Esophagus muscularis mucosa (tissue), 4 donors: Measurements from ENCODE around the gene CCDC34. TPM values are rescaled to one million over a fixed set of nuclear protein-coding genes. Genes with fewer than 3 reads are reported as not detected.
A peak's percentile ranks its signal among the peaks of the same experiment; 100 is the strongest.

Source experiments
- DNase-seq: peaks from one replicate; pipeline ENCODE4 v3.0.0-alpha.2; 2017; ENCODE audit errors: extremely low spot score
- H3K27ac ChIP-seq, 4 donors: fragments of 200-600 bp; sonication (generic); replicated peaks in 1 of 4; 1 replicate in 3 of 4; 2 replicates in 1 of 4; pipeline ENCODE4 v1.5.1; 2016 to 2019; ENCODE audit warnings: mild to moderate bottlenecking in 1 of 4
- H3K27me3 ChIP-seq, 4 donors: fragments of 200-600 bp; sonication (generic); one replicate each; pipeline versions ENCODE4 v1.5.1 to v1.6.0; 2016 to 2019
- H3K36me3 ChIP-seq, 4 donors: fragments of 200-600 bp; sonication (generic); one replicate each; pipeline ENCODE4 v1.5.1; 2016 to 2019
- H3K4me1 ChIP-seq, 4 donors: fragments of 200-600 bp; sonication (generic); one replicate each; pipeline ENCODE4 v1.5.1; 2016 to 2019
- H3K4me3 ChIP-seq, 4 donors: fragments of 200-600 bp; sonication (generic); 1 replicate in 2 of 4; 2 replicates in 2 of 4; pipeline ENCODE4 v1.5.1; 2016 to 2019; ENCODE audit warnings: mild to moderate bottlenecking in 4 of 4, moderate library complexity in 1 of 4
- H3K9me3 ChIP-seq, 4 donors: fragments of 200-600 bp; sonication (generic); 1 replicate in 3 of 4; 2 replicates in 1 of 4; pipeline ENCODE4 v1.5.1; 2016 to 2019
- CTCF ChIP-seq, 3 experiments: fragments of 200-600 bp in 2 of 3; fragments of 450-650 bp in 1 of 3; sonication (generic) in 2 of 3; IDR thresholded peaks; one replicate each; pipeline ENCODE4 v1.5.1; 2017 to 2019; ENCODE audit warnings: antibody characterized with exemption in 3 of 3, mild to moderate bottlenecking in 2 of 3, moderate library complexity in 1 of 3
- EP300 ChIP-seq: sonication (generic); formaldehyde crosslinking; IDR thresholded peaks from one replicate; pipeline ENCODE4 v1.6.1; 2017; ENCODE audit warnings: antibody characterized with exemption
- POLR2A ChIP-seq: fragments of 450-650 bp; IDR thresholded peaks from one replicate; pipeline ENCODE4 v1.6.1; 2017; ENCODE audit warnings: antibody characterized with exemption, moderate library complexity, mild to moderate bottlenecking, low read depth
- POLR2AphosphoS5 ChIP-seq, 2 donors: sonication (generic); formaldehyde crosslinking; IDR thresholded peaks; one replicate each; pipeline ENCODE4 v1.6.1; 2017; ENCODE audit warnings: antibody characterized with exemption in 2 of 2
- WGBS: methylation state at CpG from one replicate; pipeline ENCODE4 v1.1.5; 2018; 5-methylcytosine and 5-hydroxymethylcytosine counted together
- intact Hi-C: fragments of 100-400 bp; cut with DNase I; formaldehyde crosslinking; loops from one replicate; pipeline ENCODE4 v1.15.1; 2023
- total RNA-seq, 4 donors: library from RNA; depleted of rRNA; stranded (reverse); fragments of >200 nt; gene quantifications; one replicate each; pipeline versions ENCODE4 v1.1.0 to v1.2.1, GENCODE V29; 2016

The CCDC34 gene
- total RNA-seq, 4 donors from 2014 or later, result 0.83 to 1.5 (median 1.2) TPM

GRCh38 chr11:27300974-27301373 is 62.0 kb downstream of the CCDC34 start:
- Histone ChIP-seq H3K4me3 (no peak overlapping the region), H3K4me1 (no peaks in the 10 kb centered on the region), H3K36me3 (no peaks in the 10 kb centered on the region), H3K9me3 (no peaks in the 10 kb centered on the region), H3K27ac (no peak overlapping the region), H3K27me3 (no peaks in the 10 kb centered on the region)
- intact Hi-C loops, result no loop called here
- no peak for TF ChIP-seq POLR2A
- no peak for TF ChIP-seq CTCF (IDR thresholded peaks at IDR 0.05)
- DNase-seq, result no peak

DNA sequence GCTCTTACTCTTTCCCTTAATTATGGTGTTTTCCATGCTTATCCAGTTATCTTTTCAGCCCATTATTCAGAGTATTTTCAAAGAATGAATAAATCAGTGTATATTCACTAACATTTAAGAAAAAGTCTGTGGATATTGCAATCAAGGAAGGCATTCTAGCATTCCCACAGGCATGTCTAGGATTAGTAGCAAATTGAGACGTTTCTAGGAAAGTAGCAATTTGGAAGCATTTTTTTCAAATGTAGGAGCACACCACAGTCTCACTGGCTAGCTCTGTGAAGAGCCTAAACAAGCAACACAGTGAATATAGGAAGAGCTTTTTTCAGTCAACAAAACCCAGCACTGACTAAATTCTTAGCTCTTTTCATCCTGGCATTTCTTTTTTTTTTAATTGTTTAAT is 65.4 kb downstream of the CCDC34 start:
- no peak for DNase-seq
- TF ChIP-seq POLR2AphosphoS5 (IDR thresholded peaks at IDR 0.05), result no peak
- no peak for TF ChIP-seq EP300
- no peak for TF ChIP-seq CTCF (IDR thresholded peaks at IDR 0.05)
- TF ChIP-seq POLR2A, result no peak
- intact Hi-C loops, result loop anchor here (5.0 kb wide), 1 partner anchor 115 kb away; no protein-coding TSS in a partner anchor
- H3K36me3 ChIP-seq, result no peaks in the 10 kb centered on the region
- H3K4me1 ChIP-seq, result no peaks in the 10 kb centered on the region
- WGBS, result 50% methylated on average over 1 of the region's 1 CpG
- no peaks in the 10 kb centered on the region for H3K9me3 ChIP-seq
- no peak overlapping the region for H3K4me3 ChIP-seq
- no peaks in the 10 kb centered on the region for H3K27me3 ChIP-seq
- H3K27ac ChIP-seq, result no peak overlapping the region

GRCh38 chr11:27296497-27296896 is 66.5 kb downstream of the CCDC34 start:
- intact Hi-C loops, result loop anchor here (5.0 kb wide), 1 partner anchor 114 kb away; no protein-coding TSS in a partner anchor
- no peak for DNase-seq
- no peaks in the 10 kb centered on the region for H3K27me3 ChIP-seq
- 58% methylated on average over 3 of the region's 3 CpGs for WGBS
- no peaks in the 10 kb centered on the region for H3K9me3 ChIP-seq
- no peak overlapping the region for H3K27ac ChIP-seq
- no peak overlapping the region for H3K4me3 ChIP-seq
- no peaks in the 10 kb centered on the region for H3K4me1 ChIP-seq
- no peaks in the 10 kb centered on the region for H3K36me3 ChIP-seq
- no peak for TF ChIP-seq POLR2AphosphoS5 (IDR thresholded peaks at IDR 0.05)
- no peak for TF ChIP-seq EP300
- peak; percentile 35 to 60 (median 50) for TF ChIP-seq CTCF (IDR thresholded peaks at IDR 0.05)
- TF ChIP-seq POLR2A, result no peak

DNA sequence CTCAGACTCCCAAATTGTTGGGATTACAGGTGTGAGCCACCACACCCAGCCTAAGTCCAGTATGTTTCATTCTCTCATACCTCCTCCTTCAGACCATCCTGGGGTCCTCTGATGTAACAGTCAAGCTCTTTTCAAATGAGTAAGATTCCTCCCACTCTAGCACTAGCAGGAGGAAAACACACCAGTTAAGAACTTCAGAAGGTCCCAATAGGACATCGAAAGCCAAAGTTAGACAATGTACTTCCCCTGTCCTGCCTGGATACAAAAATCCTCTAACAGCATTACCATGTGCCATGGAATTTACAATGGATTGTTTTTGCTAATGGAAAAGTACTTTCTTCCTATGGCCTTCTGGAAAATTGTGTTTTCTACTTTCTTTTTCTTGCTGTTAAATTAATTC is 67.1 kb downstream of the CCDC34 start:
- Histone ChIP-seq H3K36me3 (no peaks in the 10 kb centered on the region), H3K27me3 (no peaks in the 10 kb centered on the region), H3K4me1 (no peaks in the 10 kb centered on the region), H3K4me3 (no peak overlapping the region), H3K9me3 (no peaks in the 10 kb centered on the region), H3K27ac (no peak overlapping the region)
- intact Hi-C loops, result loop anchor here (5.0 kb wide), 1 partner anchor 114 kb away; no protein-coding TSS in a partner anchor
- no peak for DNase-seq
- 84% methylated on average over 1 of the region's 1 CpG for WGBS
- no peak for TF ChIP-seq POLR2AphosphoS5 (IDR thresholded peaks at IDR 0.05)
- TF ChIP-seq POLR2A, result no peak
- no peak for TF ChIP-seq EP300
- TF ChIP-seq CTCF (IDR thresholded peaks at IDR 0.05), result no peak

DNA sequence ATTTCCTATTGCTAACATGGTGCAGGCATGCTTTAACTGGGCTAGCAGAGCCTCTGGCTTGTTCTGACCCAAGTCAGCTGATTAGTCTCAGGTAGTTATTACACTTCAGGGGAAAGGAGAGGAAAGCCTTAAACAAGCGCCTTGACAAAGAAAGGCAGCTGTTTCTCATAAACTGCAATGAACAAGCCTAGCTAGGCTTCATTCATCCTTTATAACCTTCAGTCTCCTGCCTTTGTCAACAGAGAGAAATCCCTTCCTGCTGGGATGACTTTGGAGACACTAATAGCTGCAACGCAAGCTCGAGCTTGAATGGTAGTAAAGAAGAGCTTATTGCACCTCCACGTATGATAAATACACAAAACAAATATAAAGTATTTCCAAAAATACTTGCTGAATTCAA is 68.4 kb downstream of the CCDC34 start:
- intact Hi-C loops, result loop anchor here (5.0 kb wide), 1 partner anchor 112 kb away; no protein-coding TSS in a partner anchor
- 94% methylated on average over 4 of the region's 4 CpGs for WGBS

More for the DNA sequence above, 68.4 kb downstream of the CCDC34 start:
- H3K4me1 ChIP-seq, result no peaks in the 10 kb centered on the region
- no peak for DNase-seq
- H3K4me3 ChIP-seq, result no peak overlapping the region
- no peaks in the 10 kb centered on the region for H3K9me3 ChIP-seq
- TF ChIP-seq POLR2A, result no peak
- no peak for TF ChIP-seq EP300
- no peak for TF ChIP-seq CTCF (IDR thresholded peaks at IDR 0.05)
- no peak for TF ChIP-seq POLR2AphosphoS5 (IDR thresholded peaks at IDR 0.05)
- no peak overlapping the region for H3K27ac ChIP-seq
- no peaks in the 10 kb centered on the region for H3K36me3 ChIP-seq
- no peaks in the 10 kb centered on the region for H3K27me3 ChIP-seq
